D721Med (cell line): ENCODE results near the gene DDRGK1.

Experiments
- DNase-seq: peaks from one replicate; pipeline ENCODE4 v3.0.0; 2011; ENCODE audit warnings: low spot score; ENCODE audit not compliant: insufficient read length
- FAIRE-seq: peaks from 2 replicates; lab custom pipeline; 2011; peaks lifted over from hg19 to GRCh38; lab: Jason Lieb, UNC
- TF ChIP-seq, protein P1 (sequence below): IDR thresholded peaks from 2 replicates; pipeline ENCODE4 v1.5.1; 2012; ENCODE audit warnings: mild to moderate bottlenecking, control low read depth; ENCODE audit not compliant: insufficient read depth; ENCODE audit errors: missing control alignments

Gene DDRGK1

GRCh38 chr20:3245711-3246110 lies 41.2 kb upstream of the DDRGK1 start:
- no peak for FAIRE-seq
- DNase-seq, result no peak
- TF ChIP-seq, protein P1, sequence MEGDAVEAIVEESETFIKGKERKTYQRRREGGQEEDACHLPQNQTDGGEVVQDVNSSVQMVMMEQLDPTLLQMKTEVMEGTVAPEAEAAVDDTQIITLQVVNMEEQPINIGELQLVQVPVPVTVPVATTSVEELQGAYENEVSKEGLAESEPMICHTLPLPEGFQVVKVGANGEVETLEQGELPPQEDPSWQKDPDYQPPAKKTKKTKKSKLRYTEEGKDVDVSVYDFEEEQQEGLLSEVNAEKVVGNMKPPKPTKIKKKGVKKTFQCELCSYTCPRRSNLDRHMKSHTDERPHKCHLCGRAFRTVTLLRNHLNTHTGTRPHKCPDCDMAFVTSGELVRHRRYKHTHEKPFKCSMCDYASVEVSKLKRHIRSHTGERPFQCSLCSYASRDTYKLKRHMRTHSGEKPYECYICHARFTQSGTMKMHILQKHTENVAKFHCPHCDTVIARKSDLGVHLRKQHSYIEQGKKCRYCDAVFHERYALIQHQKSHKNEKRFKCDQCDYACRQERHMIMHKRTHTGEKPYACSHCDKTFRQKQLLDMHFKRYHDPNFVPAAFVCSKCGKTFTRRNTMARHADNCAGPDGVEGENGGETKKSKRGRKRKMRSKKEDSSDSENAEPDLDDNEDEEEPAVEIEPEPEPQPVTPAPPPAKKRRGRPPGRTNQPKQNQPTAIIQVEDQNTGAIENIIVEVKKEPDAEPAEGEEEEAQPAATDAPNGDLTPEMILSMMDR, result no peak

- TF ChIP-seq, protein P1, result no peak
- no peak for FAIRE-seq
- DNase-seq, result no peak
These were observed 40.7 kb upstream of the DDRGK1 start for GRCh38 chr20:3245156-3245555.

GRCh38 chr20:3244613-3245012 lies 40.1 kb upstream of the DDRGK1 start:
- FAIRE-seq (no peak), DNase-seq (no peak)

GRCh38 chr20:3243718-3244358 lies 39.4 kb upstream of the DDRGK1 start:
- TF ChIP-seq, protein P1, result no peak
- no peak for FAIRE-seq
- no peak for DNase-seq

More at GRCh38 chr20:3244613-3245012, 40.1 kb upstream of the DDRGK1 start:
- TF ChIP-seq, protein P1, result no peak

- DNase-seq (no peak), FAIRE-seq (no peak)
- TF ChIP-seq, protein P1, result no peak
These were observed 37.8 kb upstream of the DDRGK1 start for GRCh38 chr20:3242172-3242692.

- DNase-seq, result no peak
- TF ChIP-seq, protein P1, result no peak
- no peak for FAIRE-seq
These were observed 36.4 kb upstream of the DDRGK1 start for GRCh38 chr20:3240776-3241363.
